ENCODE data around the gene SLC1A3. TPM values are rescaled to one million over a fixed set of nuclear protein-coding genes. Genes with fewer than 3 reads are reported as not detected.
"Not testable (repeated sequence)": the region's sequence is repeated elsewhere in the genome, so short reads cannot be mapped to it uniquely, and the experiment has no call there.

Gene SLC1A3
- total RNA-seq, 2 experiments from 2014 or later: 0.29 TPM; not detected in 1

DNA sequence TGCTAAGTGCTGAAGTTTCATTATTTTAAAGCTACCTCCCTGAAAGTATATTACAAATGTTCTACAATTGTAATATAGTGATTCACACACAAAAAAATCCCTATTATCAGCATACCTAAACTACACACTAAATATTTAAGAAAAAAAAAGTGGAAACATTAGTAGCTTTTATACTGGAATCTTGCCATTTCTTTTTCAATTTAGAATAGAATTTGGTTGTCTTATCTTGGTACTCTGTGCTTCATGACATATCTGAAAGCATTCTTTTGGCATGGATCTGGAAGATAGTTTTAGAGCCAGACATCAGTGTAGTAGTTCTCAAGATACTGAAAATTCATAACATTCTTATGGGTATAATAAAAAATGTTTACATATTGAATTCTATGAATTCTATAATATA lies 35.0 kb downstream of the SLC1A3 start:
- ChIA-PET CTCF (interaction anchor here (0.6 kb wide), 1 partner anchor 17 kb away, joined by 3 read pairs; no protein-coding TSS in a partner anchor), POLR2A (no interaction called here)
- Mint-ChIP-seq H3K36me3 (no peaks in the 10 kb centered on the region), H3K4me3 (no peak overlapping the region), H3K9me3 (no peaks in the 10 kb centered on the region), H3K27me3 (peaks cover 15% of the 10 kb centered on the region), H3K27ac (no peak overlapping the region), H3K4me1 (ENCODE audit: low read depth) (no peaks in the 10 kb centered on the region)
- no peak for DNase-seq
- intact Hi-C loops (cut with micrococcal nuclease): no loop called here

DNA sequence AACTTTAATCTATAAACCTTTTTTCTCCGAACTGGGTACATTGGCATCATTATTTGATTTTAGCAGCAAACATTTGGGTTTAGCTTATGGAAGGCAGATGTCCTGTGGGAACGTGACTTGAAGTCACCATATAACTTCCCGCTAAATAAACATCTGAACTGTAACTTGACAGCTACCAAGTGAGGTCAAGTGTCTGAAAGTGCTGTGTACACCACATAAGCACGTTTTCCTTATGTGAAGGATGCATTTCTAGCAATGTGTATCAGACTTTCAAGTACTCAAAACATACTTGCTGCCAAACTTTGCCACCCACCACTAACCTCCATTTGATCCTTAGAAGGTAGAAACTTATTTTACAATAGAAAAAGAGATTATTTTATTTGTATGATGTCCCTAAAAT lies 35.7 kb downstream of the SLC1A3 start:
- no peaks in the 10 kb centered on the region for H3K9me3 Mint-ChIP-seq
- ChIA-PET CTCF (no interaction called here), POLR2A (no interaction called here)
- DNase-seq: no peak
- no peaks in the 10 kb centered on the region for H3K4me1 Mint-ChIP-seq (ENCODE audit: low read depth)
- H3K4me3 Mint-ChIP-seq: no peak overlapping the region
- H3K27me3 Mint-ChIP-seq: peaks cover 17% of the 10 kb centered on the region
- H3K27ac Mint-ChIP-seq: no peak overlapping the region
- intact Hi-C loops (cut with micrococcal nuclease): no loop called here
- no peaks in the 10 kb centered on the region for H3K36me3 Mint-ChIP-seq

DNA sequence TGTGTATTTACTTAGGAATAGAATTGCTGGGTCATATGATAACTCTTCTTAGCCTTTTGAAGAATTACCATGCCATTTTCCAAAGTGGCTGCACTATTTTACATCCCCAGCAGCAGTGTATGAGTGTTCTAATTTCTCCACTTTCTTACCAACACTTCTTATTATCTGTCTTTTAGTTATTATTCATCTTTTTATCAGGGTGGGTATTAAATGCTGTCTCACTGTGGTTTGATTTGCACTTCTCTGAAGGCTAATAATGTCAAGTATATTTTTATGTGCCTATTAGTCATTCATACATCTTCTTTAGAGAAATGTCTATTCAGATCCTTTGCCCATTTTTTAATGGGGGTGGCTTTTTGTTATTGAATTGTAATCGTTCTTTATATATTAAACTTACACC lies 36.8 kb downstream of the SLC1A3 start:
- ChIA-PET POLR2A (no interaction called here), CTCF (interaction anchor here (0.6 kb wide), 1 partner anchor 446 kb away, joined by 3 read pairs; no protein-coding TSS in a partner anchor)
- Mint-ChIP-seq H3K4me1 (ENCODE audit: low read depth) (no peaks in the 10 kb centered on the region), H3K4me3 (no peak overlapping the region), H3K36me3 (no peaks in the 10 kb centered on the region), H3K27ac (no peak overlapping the region), H3K27me3 (peaks cover 19% of the 10 kb centered on the region), H3K9me3 (no peaks in the 10 kb centered on the region)
- intact Hi-C loops (cut with micrococcal nuclease): no loop called here
- no peak for DNase-seq

DNA sequence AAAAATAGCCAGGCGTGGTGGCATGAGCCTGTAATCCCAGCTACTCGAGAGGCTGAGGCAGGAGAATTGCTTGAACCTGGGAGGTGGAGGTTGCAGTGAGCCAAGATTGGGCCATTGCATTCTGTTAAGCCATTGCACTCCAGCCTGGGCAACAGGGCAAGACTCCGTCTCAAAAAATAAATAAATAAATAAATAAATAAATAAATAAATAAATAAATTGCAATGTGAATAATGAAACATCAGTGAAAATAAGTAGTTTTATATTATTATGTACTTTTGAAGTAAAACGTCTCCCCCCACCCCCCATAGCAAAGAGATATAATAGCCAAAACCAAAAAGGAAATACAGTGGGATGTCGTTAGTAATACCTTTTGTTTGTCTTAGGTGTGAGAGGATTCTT lies 37.4 kb downstream of the SLC1A3 start:
- H3K4me3 Mint-ChIP-seq; H3K9me3 Mint-ChIP-seq; H3K4me1 Mint-ChIP-seq (ENCODE audit: low read depth); POLR2A ChIA-PET; CTCF ChIA-PET; intact Hi-C loops (cut with micrococcal nuclease); H3K36me3 Mint-ChIP-seq; DNase-seq; H3K27ac Mint-ChIP-seq: not testable (repeated sequence)
- H3K27me3 Mint-ChIP-seq: peaks cover 19% of the 10 kb centered on the region

DNA sequence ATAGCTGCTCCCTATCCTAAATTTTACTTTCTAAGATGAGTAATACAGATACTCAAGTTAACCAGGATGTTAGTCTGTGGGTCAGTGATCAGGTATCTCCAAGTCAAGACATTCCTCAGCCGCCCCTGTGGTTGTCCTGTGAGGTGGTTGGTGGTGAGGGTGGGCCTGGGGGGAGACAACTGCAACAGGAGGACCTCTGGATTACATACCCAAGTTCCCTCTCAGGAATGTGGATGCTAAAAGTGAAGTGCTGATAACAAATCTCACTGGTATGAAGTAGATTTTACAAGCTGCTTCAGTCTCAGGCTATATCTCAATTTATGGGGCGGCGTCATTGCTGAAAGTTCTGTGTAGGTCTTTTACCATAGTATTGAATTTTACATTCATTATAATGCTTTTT lies 38.3 kb downstream of the SLC1A3 start:
- Mint-ChIP-seq H3K4me3 (no peak overlapping the region), H3K4me1 (ENCODE audit: low read depth) (no peaks in the 10 kb centered on the region), H3K9me3 (no peaks in the 10 kb centered on the region), H3K36me3 (no peaks in the 10 kb centered on the region), H3K27ac (no peak overlapping the region), H3K27me3 (peaks cover 20% of the 10 kb centered on the region)
- intact Hi-C loops (cut with micrococcal nuclease): no loop called here
- DNase-seq: no peak
- ChIA-PET POLR2A (no interaction called here), CTCF (no interaction called here)

DNA sequence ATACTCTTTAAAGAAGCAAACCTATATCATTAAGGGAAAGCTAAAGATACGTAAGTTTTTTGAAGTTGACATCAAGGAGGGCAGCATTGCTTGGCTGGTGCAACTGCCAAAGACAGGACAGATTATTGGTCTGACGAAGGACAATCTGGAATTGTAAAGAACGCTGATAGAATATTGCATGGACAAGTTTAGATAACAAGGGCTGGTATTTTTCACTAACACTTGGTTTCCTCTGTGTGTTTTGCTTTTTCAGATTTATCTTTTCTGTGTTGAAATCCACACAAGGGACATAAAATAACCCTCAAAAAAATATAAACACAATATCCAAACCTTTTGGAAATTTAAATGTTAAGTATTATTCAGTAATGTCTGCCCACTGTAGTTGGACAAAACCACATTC lies 39.7 kb downstream of the SLC1A3 start:
- Mint-ChIP-seq H3K27me3 (peaks cover 17% of the 10 kb centered on the region), H3K9me3 (no peaks in the 10 kb centered on the region), H3K36me3 (no peaks in the 10 kb centered on the region), H3K27ac (no peak overlapping the region), H3K4me3 (no peak overlapping the region), H3K4me1 (ENCODE audit: low read depth) (no peaks in the 10 kb centered on the region)
- intact Hi-C loops (cut with micrococcal nuclease): no loop called here
- ChIA-PET POLR2A (no interaction called here), CTCF (interaction anchor here (0.6 to 1.0 kb wide), 2 partner anchors 44 to 203 kb away, joined by 3 read pairs; no protein-coding TSS in a partner anchor)
- DNase-seq: no peak

DNA sequence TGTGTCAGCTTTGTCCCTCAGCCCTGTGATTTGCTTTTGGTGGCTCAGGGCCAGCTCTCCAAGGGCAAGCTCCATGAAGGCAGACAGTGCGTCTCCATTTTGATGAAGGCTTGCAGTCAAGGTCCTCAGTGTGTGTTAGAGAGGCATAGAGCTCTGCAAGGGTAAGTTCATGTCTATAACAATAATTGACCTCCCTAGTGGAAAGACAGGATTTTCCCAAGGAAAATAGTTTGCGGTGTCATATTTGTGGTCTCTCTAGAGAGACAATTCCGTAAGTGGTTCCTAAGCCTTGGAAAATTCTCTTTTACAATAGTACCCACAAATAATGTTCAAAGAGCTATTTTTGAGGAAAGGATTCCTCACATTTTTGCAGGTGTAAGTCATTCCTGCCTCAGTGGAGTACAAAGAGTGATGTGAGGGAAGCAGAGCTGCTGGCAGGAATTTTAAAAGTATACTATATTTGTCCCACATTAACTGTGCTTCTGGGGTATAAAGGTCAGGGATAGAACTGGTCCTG lies 40.2 kb downstream of the SLC1A3 start:
- Mint-ChIP-seq H3K27me3 (peaks cover 19% of the 10 kb centered on the region), H3K4me3 (no peak overlapping the region), H3K36me3 (no peaks in the 10 kb centered on the region), H3K9me3 (no peaks in the 10 kb centered on the region), H3K27ac (no peak overlapping the region), H3K4me1 (ENCODE audit: low read depth) (no peaks in the 10 kb centered on the region)
- intact Hi-C loops (cut with micrococcal nuclease): no loop called here
- no peak for DNase-seq
- ChIA-PET POLR2A (no interaction called here), CTCF (interaction anchor here (1.0 kb wide), 1 partner anchor 44 kb away, joined by 3 read pairs; no protein-coding TSS in a partner anchor)

DNA sequence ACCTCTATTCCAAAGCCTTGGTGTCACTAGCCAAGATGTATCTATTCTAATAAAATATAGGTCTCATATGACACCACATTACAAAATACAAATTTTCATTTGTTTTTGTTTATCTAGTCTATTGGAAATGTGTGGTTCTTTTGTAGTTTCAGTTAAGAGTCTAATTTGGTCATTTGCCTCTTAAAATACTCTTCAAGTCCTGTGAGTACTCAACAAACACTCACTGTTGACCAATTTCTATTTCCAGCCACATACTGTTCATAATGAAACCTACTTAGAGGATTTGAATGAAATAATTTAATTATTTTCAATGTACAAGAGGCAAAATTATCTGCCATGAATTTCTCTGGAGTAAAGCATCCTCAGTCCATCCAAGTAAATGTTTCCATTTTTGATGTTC lies 40.6 kb downstream of the SLC1A3 start:
- H3K9me3 Mint-ChIP-seq: no peaks in the 10 kb centered on the region
- H3K4me3 Mint-ChIP-seq: no peak overlapping the region
- no peak overlapping the region for H3K27ac Mint-ChIP-seq
- intact Hi-C loops (cut with micrococcal nuclease): no loop called here
- DNase-seq: no peak
- H3K36me3 Mint-ChIP-seq: no peaks in the 10 kb centered on the region
- ChIA-PET CTCF (interaction anchor here (1.0 kb wide), 1 partner anchor 43 kb away, joined by 3 read pairs; no protein-coding TSS in a partner anchor), POLR2A (no interaction called here)
- no peaks in the 10 kb centered on the region for H3K4me1 Mint-ChIP-seq (ENCODE audit: low read depth)
- peaks cover 19% of the 10 kb centered on the region for H3K27me3 Mint-ChIP-seq

DNA sequence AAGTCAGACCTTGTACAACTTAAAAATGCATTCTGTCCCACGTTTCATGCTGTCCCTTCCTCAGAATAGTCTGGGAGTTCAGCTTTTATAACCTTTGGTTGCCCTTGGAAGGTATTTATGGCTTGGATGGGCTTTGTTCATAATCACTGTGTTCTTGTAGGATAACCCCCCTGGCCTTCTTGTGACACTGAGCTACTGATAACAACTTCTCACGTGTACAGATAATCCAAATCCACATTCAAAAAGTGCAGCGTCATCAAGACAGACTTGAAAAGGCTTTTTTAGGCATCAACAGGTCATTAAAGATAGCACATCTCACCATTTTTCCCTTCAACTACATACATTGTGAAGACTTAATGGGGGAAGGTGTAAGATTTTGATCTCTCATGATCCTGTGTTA lies 42.0 kb downstream of the SLC1A3 start:
- DNase-seq: no peak
- peaks cover 20% of the 10 kb centered on the region for H3K27me3 Mint-ChIP-seq
- no peaks in the 10 kb centered on the region for H3K36me3 Mint-ChIP-seq
- CTCF ChIA-PET: no interaction called here
- no peak overlapping the region for H3K4me3 Mint-ChIP-seq
- intact Hi-C loops (cut with micrococcal nuclease): no loop called here
- no peak overlapping the region for H3K27ac Mint-ChIP-seq
- POLR2A ChIA-PET: no interaction called here
- H3K4me1 Mint-ChIP-seq (ENCODE audit: low read depth): no peaks in the 10 kb centered on the region
- no peaks in the 10 kb centered on the region for H3K9me3 Mint-ChIP-seq

DNA sequence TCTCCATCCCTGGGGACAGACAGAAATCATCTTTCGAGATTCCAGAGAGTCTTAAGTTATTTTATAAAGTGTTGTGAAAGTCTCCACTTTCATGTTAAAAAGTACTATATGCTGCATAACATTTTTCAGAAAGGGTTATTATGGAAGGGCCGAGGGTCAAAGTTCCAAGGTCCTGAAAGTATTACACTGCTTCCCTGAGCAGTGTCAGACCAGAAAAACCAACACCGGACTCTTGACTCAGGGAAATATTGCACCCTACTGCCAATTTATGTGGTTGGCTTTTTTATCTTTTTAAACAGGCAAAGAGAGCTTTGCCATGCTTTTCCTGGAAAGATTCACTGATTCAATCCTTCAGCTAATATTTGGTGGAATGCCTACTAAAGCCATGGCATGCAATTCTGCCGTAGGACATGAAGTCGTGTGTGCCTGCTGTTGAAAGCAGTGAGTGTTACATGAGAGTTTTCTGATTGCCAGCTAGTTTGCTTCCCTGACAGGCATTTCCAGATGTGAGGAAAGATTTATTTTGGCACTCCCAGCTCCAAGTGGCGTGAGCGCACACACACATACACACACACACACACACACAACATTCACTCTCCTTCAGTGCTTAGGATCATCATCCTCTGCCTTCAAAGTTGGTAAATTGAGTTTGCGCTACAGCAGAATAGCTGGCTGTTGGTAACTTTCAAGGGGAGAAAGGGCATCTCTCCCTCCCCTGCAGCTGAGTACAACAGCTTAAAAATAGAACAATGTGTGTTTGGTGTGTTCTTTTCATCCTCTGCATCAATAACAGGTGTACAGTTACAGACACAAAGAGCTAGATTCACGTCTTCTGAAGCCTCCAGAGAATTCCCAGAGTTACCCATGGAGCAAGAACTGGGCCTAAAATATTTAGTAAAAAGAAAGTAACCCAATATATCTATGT lies 45.6 kb downstream of the SLC1A3 start:
- peaks cover 17% of the 10 kb centered on the region for H3K27me3 Mint-ChIP-seq
- CTCF ChIA-PET: no interaction called here
- H3K36me3 Mint-ChIP-seq: no peaks in the 10 kb centered on the region

DNA sequence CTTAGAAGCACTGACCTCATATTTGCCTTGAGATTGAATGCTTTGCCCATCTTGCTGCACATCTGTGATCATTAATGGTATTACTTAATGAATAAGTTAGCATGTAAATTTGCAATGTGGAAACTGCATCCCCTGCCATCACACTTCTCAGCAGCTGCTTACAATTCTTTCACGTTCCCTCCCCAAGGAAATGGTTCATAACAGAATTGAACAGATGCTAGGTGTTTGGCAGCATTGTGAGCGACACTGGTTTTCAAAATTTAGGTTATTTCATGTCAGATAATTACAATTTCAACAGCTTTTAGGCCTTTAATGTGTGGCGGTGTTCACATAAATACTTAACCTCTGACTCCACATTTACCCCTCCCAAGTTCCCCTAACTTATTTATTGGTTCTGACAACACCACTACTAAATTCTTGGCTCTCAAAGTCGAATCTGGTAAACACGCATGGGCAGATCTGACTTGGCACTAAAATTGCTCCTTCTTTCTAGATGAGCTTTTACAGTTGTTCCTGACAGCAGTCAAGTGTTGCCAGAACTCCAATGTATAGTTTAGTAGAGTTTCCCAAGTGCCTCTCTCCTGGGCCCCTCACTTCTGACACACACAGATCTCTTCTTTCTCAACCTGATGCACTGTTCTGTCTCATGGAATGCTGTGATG lies 46.8 kb downstream of the SLC1A3 start:
- Mint-ChIP-seq H3K27me3 (peaks cover 16% of the 10 kb centered on the region), H3K4me3 (no peak overlapping the region), H3K36me3 (no peaks in the 10 kb centered on the region), H3K4me1 (ENCODE audit: low read depth) (no peaks in the 10 kb centered on the region), H3K27ac (no peak overlapping the region), H3K9me3 (no peaks in the 10 kb centered on the region)
- DNase-seq: no peak
- intact Hi-C loops (cut with micrococcal nuclease): no loop called here
- ChIA-PET CTCF (no interaction called here), POLR2A (no interaction called here)

More for the DNA sequence above, 45.6 kb downstream of the SLC1A3 start:
- intact Hi-C loops (cut with micrococcal nuclease): no loop called here
- no peak overlapping the region for H3K27ac Mint-ChIP-seq
- no peak overlapping the region for H3K4me3 Mint-ChIP-seq
- DNase-seq: no peak
- H3K4me1 Mint-ChIP-seq (ENCODE audit: low read depth): no peaks in the 10 kb centered on the region
- POLR2A ChIA-PET: no interaction called here
- H3K9me3 Mint-ChIP-seq: no peaks in the 10 kb centered on the region

DNA sequence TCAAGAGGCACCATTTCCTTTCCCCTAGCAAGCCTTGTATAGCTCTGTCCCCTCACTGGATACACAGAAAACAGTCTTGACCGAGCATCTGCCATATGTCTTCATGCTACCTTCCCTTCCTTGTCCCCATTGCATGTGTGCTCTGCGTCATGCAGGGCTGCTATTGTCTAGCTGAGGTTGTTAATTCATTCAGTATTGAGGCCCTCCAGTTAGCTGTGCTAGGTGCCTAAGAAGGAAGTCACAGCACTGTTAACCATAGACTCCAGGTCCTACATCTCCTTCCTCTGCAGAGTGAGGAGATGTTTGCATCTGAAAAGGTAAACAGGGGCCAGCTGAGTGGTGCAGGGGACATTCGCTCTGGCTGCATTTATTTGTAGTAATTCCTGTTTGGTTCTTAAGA lies 48.2 kb downstream of the SLC1A3 start:
- intact Hi-C loops (cut with micrococcal nuclease): no loop called here
- CTCF ChIA-PET: no interaction called here

More for the DNA sequence above, 48.2 kb downstream of the SLC1A3 start:
- no peak overlapping the region for H3K4me3 Mint-ChIP-seq
- H3K27me3 Mint-ChIP-seq: peaks cover 14% of the 10 kb centered on the region
- DNase-seq: no peak
- no peak overlapping the region for H3K27ac Mint-ChIP-seq
- H3K36me3 Mint-ChIP-seq: no peaks in the 10 kb centered on the region
- no peaks in the 10 kb centered on the region for H3K9me3 Mint-ChIP-seq
- POLR2A ChIA-PET: no interaction called here
- H3K4me1 Mint-ChIP-seq (ENCODE audit: low read depth): no peaks in the 10 kb centered on the region
